Spleen (tissue), 11 donors: Measurements from ENCODE around the gene PDZD8. TPM values are rescaled to one million over a fixed set of nuclear protein-coding genes. Genes with fewer than 3 reads are reported as not detected.

Source experiments
- DNase-seq: peaks from one replicate; pipeline ENCODE4 v3.0.0-alpha.2; 2020
- H3K27ac ChIP-seq, 8 donors: fragments of 200-600 bp; sonication (generic) in 7 of 8; 1 replicate in 4 of 8; 2 replicates in 4 of 8; pipeline versions ENCODE4 v1.5.0 to v1.8.0; 2016 to 2021; ENCODE audit warnings: inconsistent platforms in 4 of 8, mild to moderate bottlenecking in 4 of 8, moderate library complexity in 1 of 8
- H3K27me3 ChIP-seq, 7 donors: fragments of 200-600 bp; sonication (generic) in 6 of 7; replicated peaks in 1 of 7; 1 replicate in 4 of 7; 2 replicates in 3 of 7; pipeline versions ENCODE4 v1.5.0 to v1.8.0; 2016 to 2021; ENCODE audit warnings: inconsistent platforms in 3 of 7, mild to moderate bottlenecking in 1 of 7
- H3K36me3 ChIP-seq, 6 donors: fragments of 200-600 bp; sonication (generic) in 5 of 6; 1 replicate in 4 of 6; 2 replicates in 2 of 6; pipeline versions ENCODE4 v1.5.0 to v1.8.0; 2016 to 2021; ENCODE audit warnings: inconsistent platforms in 2 of 6
- H3K4me1 ChIP-seq, 6 donors: fragments of 200-600 bp; sonication (generic) in 5 of 6; 1 replicate in 3 of 6; 2 replicates in 3 of 6; pipeline versions ENCODE4 v1.5.0 to v1.8.0; 2016 to 2021; ENCODE audit warnings: inconsistent platforms in 3 of 6
- H3K4me3 ChIP-seq, 8 donors: fragments of 200-600 bp; sonication (generic) in 7 of 8; 1 replicate in 4 of 8; 2 replicates in 4 of 8; pipeline versions ENCODE4 v1.5.0 to v1.8.0; 2016 to 2021; ENCODE audit warnings: inconsistent platforms in 4 of 8, mild to moderate bottlenecking in 4 of 8, moderate library complexity in 2 of 8
- H3K9me3 ChIP-seq, 8 donors: fragments of 200-600 bp; sonication (generic) in 7 of 8; 1 replicate in 4 of 8; 2 replicates in 4 of 8; pipeline versions ENCODE4 v1.5.0 to v1.8.0; 2016 to 2021; ENCODE audit warnings: inconsistent platforms in 4 of 8
- POLR2A ChIP-seq, 3 donors: fragments of 450-650 bp; IDR thresholded peaks; one replicate each; pipeline ENCODE4 v1.5.1; 2017; ENCODE audit warnings: antibody characterized with exemption in 3 of 3, mild to moderate bottlenecking in 1 of 3
- POLR2AphosphoS5 ChIP-seq, 3 donors: sonication (generic); formaldehyde crosslinking; IDR thresholded peaks; one replicate each; pipeline ENCODE4 v1.5.1; 2017; ENCODE audit warnings: antibody characterized with exemption in 3 of 3
- WGBS, 5 donors: extraction: QIAGEN DNeasy Blood & Tissue Kit in 3 of 5; methylation state at CpG; one replicate each; pipeline versions ENCODE4 v1.1.5 to v1.1.7; 2013 to 2018; 5-methylcytosine and 5-hydroxymethylcytosine counted together
- intact Hi-C: fragments of 100-400 bp; cut with DNase I; formaldehyde crosslinking; loops from one replicate; pipeline ENCODE4 v1.15.0; 2023; ENCODE audit warnings: low total_unique reads
- polyA plus RNA-seq, 3 donors: library from polyadenylated mRNA; stranded (reverse); fragments of 200-250 nt; gene quantifications; one replicate each; pipeline ENCODE4 v1.2.1, GENCODE V29; 2013
- total RNA-seq, 7 donors: library from RNA; depleted of rRNA in 3 of 7; stranded (reverse); fragments of >200 nt in 3 of 7; fragmentation: NEBNext Ultra II Directional in 4 of 7; extraction: Animal tissue kit (Norgen Biotek cat#: 25700) in 4 of 7; gene quantifications; one replicate each; pipeline versions ENCODE4 v1.1.0 to v1.2.1, GENCODE V29; 2016 to 2021
- TF ChIP-seq, protein P1 (sequence below), 11 experiments: fragments of 200-600 bp in 7 of 11; fragments of 450-650 bp in 4 of 11; sonication (generic) in 4 of 11; IDR thresholded peaks in 8 of 11; conservative IDR thresholded peaks in 3 of 11; 1 replicate in 7 of 11; 2 replicates in 4 of 11; pipeline versions ENCODE4 v1.4.0 to v1.8.0; 2016 to 2021; ENCODE audit warnings: antibody characterized with exemption in 11 of 11, inconsistent platforms in 4 of 11, mild to moderate bottlenecking in 1 of 11
- donor health status: healthy with polysubstance abuse.
- donor health status: DM: no; HTN: no; CAD: no; lungs with moderate emphysema.
- donor health status: DM: no; HTN: no; CAD: no.
- donor health status: Bipolar disorder and iron deficiency.
- donor health status: healthy.
- donor health status: DM: no; HTN: no; CAD: no.
- donor health status: DM: yes; HTN: yes; CAD: no.

Gene PDZD8
- total and polyA plus RNA-seq, 10 donors = 0.91 to 119 (median 26.5) TPM

- Histone ChIP-seq H3K27me3 (no peaks in the 10 kb centered on the region), H3K36me3 (peaks cover 0 to 4% (median 0%) of the 10 kb centered on the region in 6 donors), H3K27ac (no peak overlapping the region), H3K4me1 (no peaks in the 10 kb centered on the region), H3K4me3 (no peak overlapping the region), H3K9me3 (no peaks in the 10 kb centered on the region)
- WGBS, 5 donors = 68 to 77% (median 71%) methylated on average over 3 of the region's 3 CpGs
- no peak for TF ChIP-seq POLR2AphosphoS5 (IDR thresholded peaks at IDR 0.05)
- no peak for TF ChIP-seq POLR2A (IDR thresholded peaks at IDR 0.05)
- TF ChIP-seq, protein P1, sequence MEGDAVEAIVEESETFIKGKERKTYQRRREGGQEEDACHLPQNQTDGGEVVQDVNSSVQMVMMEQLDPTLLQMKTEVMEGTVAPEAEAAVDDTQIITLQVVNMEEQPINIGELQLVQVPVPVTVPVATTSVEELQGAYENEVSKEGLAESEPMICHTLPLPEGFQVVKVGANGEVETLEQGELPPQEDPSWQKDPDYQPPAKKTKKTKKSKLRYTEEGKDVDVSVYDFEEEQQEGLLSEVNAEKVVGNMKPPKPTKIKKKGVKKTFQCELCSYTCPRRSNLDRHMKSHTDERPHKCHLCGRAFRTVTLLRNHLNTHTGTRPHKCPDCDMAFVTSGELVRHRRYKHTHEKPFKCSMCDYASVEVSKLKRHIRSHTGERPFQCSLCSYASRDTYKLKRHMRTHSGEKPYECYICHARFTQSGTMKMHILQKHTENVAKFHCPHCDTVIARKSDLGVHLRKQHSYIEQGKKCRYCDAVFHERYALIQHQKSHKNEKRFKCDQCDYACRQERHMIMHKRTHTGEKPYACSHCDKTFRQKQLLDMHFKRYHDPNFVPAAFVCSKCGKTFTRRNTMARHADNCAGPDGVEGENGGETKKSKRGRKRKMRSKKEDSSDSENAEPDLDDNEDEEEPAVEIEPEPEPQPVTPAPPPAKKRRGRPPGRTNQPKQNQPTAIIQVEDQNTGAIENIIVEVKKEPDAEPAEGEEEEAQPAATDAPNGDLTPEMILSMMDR (IDR thresholded peaks at IDR 0.05 in 8 of 11, conservative IDR thresholded peaks at IDR 0.05 in 3 of 11) = no peak
- intact Hi-C loops = no loop called here
- no peak for DNase-seq
Observed at GRCh38 chr10:117275121-117275520, 100.1 kb downstream of the PDZD8 start.

GRCh38 chr10:117274509-117274908 is 100.7 kb downstream of the PDZD8 start:
- Histone ChIP-seq H3K27ac (no peak overlapping the region), H3K4me3 (no peak overlapping the region), H3K36me3 (peaks cover 0 to 7% (median 0%) of the 10 kb centered on the region in 6 donors), H3K27me3 (no peaks in the 10 kb centered on the region), H3K4me1 (no peaks in the 10 kb centered on the region), H3K9me3 (no peaks in the 10 kb centered on the region)
- WGBS, 5 donors = 93 to 98% (median 95%) methylated on average over 5 of the region's 5 CpGs
- intact Hi-C loops = no loop called here
- DNase-seq = no peak
- TF ChIP-seq, protein P1 (IDR thresholded peaks at IDR 0.05 in 8 of 11, conservative IDR thresholded peaks at IDR 0.05 in 3 of 11) = no peak
- TF ChIP-seq POLR2A (IDR thresholded peaks at IDR 0.05) = no peak
- TF ChIP-seq POLR2AphosphoS5 (IDR thresholded peaks at IDR 0.05) = no peak

DNA sequence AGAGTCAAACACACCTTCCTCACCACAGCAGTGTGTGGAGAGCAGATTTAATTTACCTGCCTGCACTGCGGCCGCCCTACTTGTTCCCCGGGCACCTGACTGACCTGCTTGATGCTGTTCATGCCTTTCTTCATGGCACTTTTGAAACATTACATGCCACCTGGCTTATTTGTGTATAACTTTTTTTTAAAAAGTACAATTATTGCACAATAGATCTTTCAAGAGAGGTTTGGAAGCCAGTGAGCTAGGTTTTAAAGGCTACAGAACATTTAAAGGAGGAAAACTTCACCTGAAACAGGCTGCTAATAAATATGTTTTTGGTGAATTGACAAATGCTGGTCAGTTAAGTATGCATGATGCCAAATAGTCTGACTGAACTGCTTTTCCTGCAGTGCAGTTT is 101.3 kb downstream of the PDZD8 start:
- H3K27ac ChIP-seq = no peak overlapping the region
- no peaks in the 10 kb centered on the region for H3K4me1 ChIP-seq
- H3K9me3 ChIP-seq = no peaks in the 10 kb centered on the region
- TF ChIP-seq POLR2AphosphoS5 (IDR thresholded peaks at IDR 0.05) = no peak
- H3K36me3 ChIP-seq = peaks cover 0 to 7% (median 0%) of the 10 kb centered on the region in 6 donors
- 98 to 100% (median 98%) methylated on average over 3 of the region's 3 CpGs for WGBS, 5 donors
- no peak for DNase-seq
- intact Hi-C loops = no loop called here
- H3K27me3 ChIP-seq = no peaks in the 10 kb centered on the region
- no peak overlapping the region for H3K4me3 ChIP-seq

DNA sequence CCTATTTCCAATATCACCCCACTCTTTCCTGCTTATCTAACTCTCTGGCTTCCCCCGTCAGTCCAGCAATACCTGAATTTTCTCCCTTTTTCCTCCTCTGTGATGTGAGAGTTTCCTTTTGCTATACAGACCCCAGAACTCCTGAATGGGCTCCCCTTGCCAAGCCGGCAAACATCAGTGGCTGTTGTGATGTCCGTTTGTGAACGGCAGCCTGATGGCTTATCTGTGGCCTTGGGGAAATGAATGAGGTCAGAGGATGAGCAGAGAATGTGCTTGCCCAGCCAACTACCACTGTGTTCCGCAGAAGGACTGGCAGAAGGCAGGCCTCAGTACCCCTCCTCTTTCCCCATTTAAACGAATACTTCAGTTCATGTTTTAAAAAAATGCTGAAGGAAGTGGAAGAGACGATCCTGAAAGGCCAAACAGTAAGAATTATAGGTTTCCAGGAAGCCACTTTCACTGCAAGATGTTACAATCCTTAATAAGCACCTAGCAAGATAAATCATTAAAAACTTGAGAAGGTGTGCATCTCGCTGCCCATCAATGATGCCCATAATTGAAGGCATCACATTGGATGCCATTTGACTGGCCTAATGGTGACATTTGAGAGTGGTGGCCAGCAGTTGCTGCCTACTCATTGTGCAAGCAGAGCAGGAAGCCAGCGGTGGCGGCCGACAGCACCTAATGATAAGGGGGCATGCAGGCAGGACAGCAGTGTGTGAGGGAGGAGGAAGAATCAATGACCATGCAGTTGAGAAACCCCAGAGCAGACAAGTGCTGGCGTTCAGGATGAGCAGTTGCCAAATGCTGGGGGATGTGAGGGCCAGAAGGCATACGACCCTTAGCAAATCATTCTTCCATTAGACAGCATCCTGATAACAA is 102.8 kb downstream of the PDZD8 start:
- DNase-seq = no peak
- WGBS, 5 donors = 47 to 71% (median 57%) methylated on average over 12 to 13 of the region's 13 CpGs
- no peaks in the 10 kb centered on the region for H3K4me1 ChIP-seq
- H3K4me3 ChIP-seq = no peak overlapping the region
- H3K27ac ChIP-seq = no peak overlapping the region
- intact Hi-C loops = no loop called here
- no peaks in the 10 kb centered on the region for H3K9me3 ChIP-seq
- H3K36me3 ChIP-seq = peaks cover 0 to 7% (median 0%) of the 10 kb centered on the region in 6 donors
- no peaks in the 10 kb centered on the region for H3K27me3 ChIP-seq
- no peak for TF ChIP-seq POLR2A (IDR thresholded peaks at IDR 0.05)
- peak in 1 of 3 donors; percentile 20 for TF ChIP-seq POLR2AphosphoS5 (IDR thresholded peaks at IDR 0.05)

- WGBS, 5 donors = 90 to 95% (median 93%) methylated on average over 3 of the region's 3 CpGs
- DNase-seq = no peak
- Histone ChIP-seq H3K27me3 (no peaks in the 10 kb centered on the region), H3K4me3 (no peak overlapping the region), H3K27ac (no peak overlapping the region), H3K9me3 (no peaks in the 10 kb centered on the region), H3K36me3 (peaks cover 0 to 3% (median 0%) of the 10 kb centered on the region in 6 donors), H3K4me1 (no peaks in the 10 kb centered on the region)
- no peak for TF ChIP-seq POLR2AphosphoS5 (IDR thresholded peaks at IDR 0.05)
- TF ChIP-seq, protein P1 (IDR thresholded peaks at IDR 0.05 in 8 of 11, conservative IDR thresholded peaks at IDR 0.05 in 3 of 11) = no peak
- TF ChIP-seq POLR2A (IDR thresholded peaks at IDR 0.05) = no peak
- intact Hi-C loops = no loop called here
Observed at GRCh38 chr10:117271427-117271826, 103.8 kb downstream of the PDZD8 start.
